GM23338 (cell line): ENCODE measurements around the gene RFX2.

ENCODE experiments used
- CREB1 ChIP-seq: fragments of 250-450 bp; sonication (Bioruptor Pico); IDR thresholded peaks from 2 replicates; pipeline ENCODE4 v1.5.0; 2020; ENCODE audit warnings: low read depth, mild to moderate bottlenecking, moderate library complexity
- CTCF ChIP-seq, 2 experiments: fragments of 200-600 bp in 1 of 2; sonication (generic) in 1 of 2; conservative IDR thresholded peaks; 2 replicates each; pipeline versions ENCODE4 v1.5.1 to v1.6.1; 2016 to 2017; ENCODE audit warnings: antibody characterized with exemption in 2 of 2, low read depth in 2 of 2, mild to moderate bottlenecking in 2 of 2, moderate library complexity in 1 of 2
- EZH2 ChIP-seq: fragments of 200-600 bp; sonication (generic); IDR thresholded peaks from one replicate; pipeline ENCODE4 v1.8.0; 2017; ENCODE audit warnings: antibody characterized with exemption, mild to moderate bottlenecking, low read depth; ENCODE audit not compliant: unreplicated experiment
- EZH2phosphoT487 ChIP-seq: fragments of 200-600 bp; sonication (generic); IDR thresholded peaks from one replicate; pipeline ENCODE4 v1.8.1; 2018; ENCODE audit warnings: antibody characterized with exemption; ENCODE audit not compliant: unreplicated experiment
- JUNB ChIP-seq: IDR thresholded peaks from one replicate; pipeline ENCODE4 v1.6.1; 2016; ENCODE audit warnings: antibody characterized with exemption; ENCODE audit not compliant: unreplicated experiment
- POLR2AphosphoS5 ChIP-seq: IDR thresholded peaks from 2 replicates; pipeline ENCODE4 v1.6.1; 2016; ENCODE audit warnings: antibody characterized with exemption, low read depth
- REST ChIP-seq: IDR thresholded peaks from one replicate; pipeline ENCODE4 v1.6.1; 2018; ENCODE audit warnings: antibody characterized with exemption; ENCODE audit not compliant: unreplicated experiment
- STAT1 ChIP-seq: IDR thresholded peaks from one replicate; pipeline ENCODE4 v1.6.1; 2016; ENCODE audit warnings: antibody characterized with exemption; ENCODE audit not compliant: unreplicated experiment
- ZNF114 ChIP-seq: fragments of 250-450 bp; sonication (Bioruptor Pico); IDR thresholded peaks from 2 replicates; pipeline ENCODE4 v1.5.0; 2020; ENCODE audit warnings: mild to moderate bottlenecking, moderate library complexity
- ZNF331 ChIP-seq: fragments of 250-450 bp; sonication (Bioruptor Pico); IDR thresholded peaks from 2 replicates; pipeline ENCODE4 v1.5.0; 2020; ENCODE audit warnings: low read depth, mild to moderate bottlenecking, moderate library complexity
- TF ChIP-seq, protein P1 (sequence below): IDR thresholded peaks from 2 replicates; pipeline ENCODE4 v1.6.1; 2016; ENCODE audit warnings: antibody characterized with exemption

DNA sequence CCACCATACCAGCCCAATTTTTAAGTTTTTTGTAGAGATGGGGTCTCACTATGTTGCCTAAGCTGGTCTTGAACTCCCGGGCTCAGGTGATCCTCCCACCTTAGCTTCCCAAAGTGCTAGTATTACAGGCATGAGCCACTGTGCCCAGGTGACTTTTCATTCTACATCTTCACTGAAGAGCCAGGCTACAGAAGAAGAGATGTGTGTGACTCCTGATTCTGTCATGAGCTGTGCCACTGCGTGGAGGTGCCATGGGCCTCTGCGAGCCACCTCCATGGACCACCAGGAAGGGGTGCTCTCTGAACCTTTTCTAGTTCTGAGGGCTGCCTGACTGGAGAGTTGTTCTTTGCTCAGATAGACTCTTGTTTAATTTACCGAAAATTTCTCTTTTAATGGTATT, 75.8 kb downstream of the RFX2 start:
- no peak for TF ChIP-seq EZH2phosphoT487
- TF ChIP-seq CTCF (conservative IDR thresholded peaks at IDR 0.05; ENCODE audit: low read depth in 2 of 2): no peak
- no peak for TF ChIP-seq POLR2AphosphoS5
- TF ChIP-seq JUNB: no peak
- TF ChIP-seq EZH2: no peak
- TF ChIP-seq ZNF114 (CRISPR knock-in tag): no peak
- no peak for TF ChIP-seq CREB1 (CRISPR knock-in tag)
- TF ChIP-seq REST: no peak
- no peak for TF ChIP-seq STAT1
- no peak for TF ChIP-seq ZNF331 (CRISPR knock-in tag)
- TF ChIP-seq, protein P1, sequence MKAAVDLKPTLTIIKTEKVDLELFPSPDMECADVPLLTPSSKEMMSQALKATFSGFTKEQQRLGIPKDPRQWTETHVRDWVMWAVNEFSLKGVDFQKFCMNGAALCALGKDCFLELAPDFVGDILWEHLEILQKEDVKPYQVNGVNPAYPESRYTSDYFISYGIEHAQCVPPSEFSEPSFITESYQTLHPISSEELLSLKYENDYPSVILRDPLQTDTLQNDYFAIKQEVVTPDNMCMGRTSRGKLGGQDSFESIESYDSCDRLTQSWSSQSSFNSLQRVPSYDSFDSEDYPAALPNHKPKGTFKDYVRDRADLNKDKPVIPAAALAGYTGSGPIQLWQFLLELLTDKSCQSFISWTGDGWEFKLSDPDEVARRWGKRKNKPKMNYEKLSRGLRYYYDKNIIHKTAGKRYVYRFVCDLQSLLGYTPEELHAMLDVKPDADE: no peak
